ENCODE results near the gene AARSD1.
"Not testable (repeated sequence)": the region's sequence is repeated elsewhere in the genome, so short reads cannot be mapped to it uniquely, and the experiment has no call there.

AARSD1 gene

DNA sequence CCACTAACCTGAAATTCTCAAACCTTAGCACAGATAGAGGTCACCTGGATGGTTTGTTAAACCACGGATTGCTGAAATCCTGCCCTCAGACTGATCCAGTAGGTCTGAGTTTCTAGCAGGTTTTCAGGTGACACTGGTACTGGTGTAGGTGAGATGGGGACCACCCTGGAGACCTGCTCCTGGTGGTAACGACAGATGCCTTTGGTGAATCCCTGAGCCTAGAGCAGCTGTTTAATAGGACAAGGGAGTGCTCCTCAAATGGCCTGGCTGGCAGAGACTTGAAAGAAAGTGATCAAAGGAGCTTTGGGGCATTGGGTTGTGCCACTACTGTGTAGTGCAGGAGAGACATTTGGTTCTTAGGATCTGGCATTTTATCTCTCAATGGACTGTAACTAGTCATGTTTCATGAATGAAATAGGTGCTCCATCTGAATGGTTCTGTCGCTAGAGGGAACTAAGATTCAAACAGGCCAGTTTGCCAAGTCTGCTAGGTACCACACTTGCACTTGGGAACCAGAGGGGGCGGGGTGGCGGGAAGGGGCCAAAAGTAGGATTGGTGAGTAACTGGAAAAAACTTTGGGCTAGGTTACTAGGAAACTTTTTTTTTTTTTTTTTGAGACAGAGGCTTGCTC, 39.4 kb upstream of the AARSD1 start:
- CTCF ChIA-PET = interaction anchor here (0.6 kb wide), 1 partner anchor 630 kb away, joined by 3 read pairs; no protein-coding TSS in a partner anchor
- POLR2A ChIA-PET = interaction anchor here (1.5 kb wide), 1 partner anchor 122 kb away, joined by 5 read pairs; the partner anchor contains the start of gene BRCA1
- no peak for TF ChIP-seq FOXM1 (IDR thresholded peaks at IDR 0.05; ENCODE audit: borderline replicate concordance)
- 0 out of 2 replicates have a peak, but pooled peaks have one; percentile 4 for TF ChIP-seq ZNF384 (IDR thresholded peaks at IDR 0.05)
- no peak for TF ChIP-seq L3MBTL2 (conservative IDR thresholded peaks at IDR 0.05)
- TF ChIP-seq CTBP1 (IDR thresholded peaks at IDR 0.05; ENCODE audit: borderline replicate concordance) = no peak
- TF ChIP-seq, protein P1, sequence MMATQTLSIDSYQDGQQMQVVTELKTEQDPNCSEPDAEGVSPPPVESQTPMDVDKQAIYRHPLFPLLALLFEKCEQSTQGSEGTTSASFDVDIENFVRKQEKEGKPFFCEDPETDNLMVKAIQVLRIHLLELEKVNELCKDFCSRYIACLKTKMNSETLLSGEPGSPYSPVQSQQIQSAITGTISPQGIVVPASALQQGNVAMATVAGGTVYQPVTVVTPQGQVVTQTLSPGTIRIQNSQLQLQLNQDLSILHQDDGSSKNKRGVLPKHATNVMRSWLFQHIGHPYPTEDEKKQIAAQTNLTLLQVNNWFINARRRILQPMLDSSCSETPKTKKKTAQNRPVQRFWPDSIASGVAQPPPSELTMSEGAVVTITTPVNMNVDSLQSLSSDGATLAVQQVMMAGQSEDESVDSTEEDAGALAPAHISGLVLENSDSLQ (IDR thresholded peaks at IDR 0.05) = no peak
- no peak for DNase-seq (ENCODE audit: extremely low spot score)

DNA sequence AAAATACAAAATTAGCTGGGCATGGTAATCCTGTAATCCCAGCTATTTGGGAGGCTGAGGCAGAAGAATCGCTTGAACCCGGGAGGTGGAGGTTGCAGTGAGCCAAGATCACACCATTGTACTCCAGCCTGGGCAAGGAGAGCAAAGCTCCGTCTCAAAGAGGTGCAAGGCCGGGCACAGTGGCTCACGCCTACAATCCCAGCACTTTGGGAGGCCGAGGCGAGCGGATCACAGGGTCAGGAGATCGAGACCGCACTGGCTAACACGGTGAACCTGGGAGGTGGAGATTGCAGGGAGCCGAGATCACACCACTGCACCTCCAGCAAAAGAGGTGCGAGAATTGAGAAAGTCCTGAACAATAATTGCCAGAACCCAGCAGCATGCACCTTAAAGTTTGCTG, 36.6 kb upstream of the AARSD1 start:
- POLR2A ChIA-PET; CTCF ChIA-PET; DNase-seq (ENCODE audit: extremely low spot score): not testable (repeated sequence)

DNA sequence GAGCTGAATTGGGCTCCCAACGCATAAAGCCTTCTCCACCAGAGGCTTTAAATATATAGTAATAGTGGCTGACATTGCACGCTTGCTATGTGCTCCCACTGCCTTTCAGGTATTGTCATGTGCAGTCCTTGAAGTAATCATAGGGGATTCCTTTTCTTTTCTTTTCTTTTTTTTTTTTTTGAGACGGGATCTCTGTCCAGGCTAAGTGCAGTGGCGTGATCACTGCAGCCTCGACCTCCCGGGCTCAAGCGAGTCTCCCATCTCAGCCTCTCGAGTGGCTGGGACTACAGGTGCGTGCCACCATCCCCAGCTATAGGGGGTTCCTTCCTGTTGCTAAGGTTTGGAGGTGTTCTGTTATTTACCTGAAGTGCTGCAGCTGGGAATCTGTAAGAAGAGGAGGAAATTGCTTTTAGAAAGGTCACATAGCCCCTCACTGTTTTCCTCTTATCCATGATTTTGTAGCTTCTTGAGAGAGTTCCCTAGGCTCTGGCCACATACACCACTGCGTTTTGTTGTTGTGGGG, 34.8 kb upstream of the AARSD1 start:
- ChIA-PET POLR2A (interaction anchor here (0.6 to 3.6 kb wide), 18 partner anchors 8 to 485 kb away, joined by 3 to 50 read pairs (median 16); partner anchors contain the start of genes AARSD1, BECN1, DHX8 and IFI35), CTCF (interaction anchor here (1.5 kb wide), 1 partner anchor 36 kb away, joined by 3 read pairs; no protein-coding TSS in a partner anchor)
- no peak for TF ChIP-seq ELF4 (IDR thresholded peaks at IDR 0.05)
- TF ChIP-seq BHLHE40 (IDR thresholded peaks at IDR 0.05; ENCODE audit: borderline replicate concordance) = no peak
- no peak for TF ChIP-seq ARNT (IDR thresholded peaks at IDR 0.05)
- TF ChIP-seq LEF1 (IDR thresholded peaks at IDR 0.05; ENCODE audit: borderline replicate concordance) = no peak
- no peak for TF ChIP-seq SUZ12 (IDR thresholded peaks at IDR 0.05)
- no peak for TF ChIP-seq FOXA1 (IDR thresholded peaks at IDR 0.05)
- no peak for TF ChIP-seq FOXM1 (IDR thresholded peaks at IDR 0.05; ENCODE audit: borderline replicate concordance)
- TF ChIP-seq NFRKB (IDR thresholded peaks at IDR 0.05) = no peak
- DNase-seq (ENCODE audit: extremely low spot score) = no peak

- ChIA-PET POLR2A (interaction anchor here (0.5 to 3.6 kb wide), 62 partner anchors 8 to 697 kb away, joined by 3 to 50 read pairs (median 4); partner anchors contain the start of genes AARSD1, AOC3, ARL4D and BECN1), CTCF (interaction anchor here (0.6 to 2.9 kb wide), 13 partner anchors 10 to 174 kb away, joined by 3 to 21 read pairs (median 4); partner anchors contain the start of genes AARSD1, BECN1, PTGES3L and RUNDC1)
- DNase-seq (ENCODE audit: extremely low spot score) = peak; percentile 95
- TF ChIP-seq ELF4 (IDR thresholded peaks at IDR 0.05) (peak; percentile 96), BHLHE40 (IDR thresholded peaks at IDR 0.05; ENCODE audit: borderline replicate concordance) (no peak), L3MBTL2 (conservative IDR thresholded peaks at IDR 0.05) (peak; percentile 60), SUZ12 (IDR thresholded peaks at IDR 0.05) (no peak), LEF1 (IDR thresholded peaks at IDR 0.05; ENCODE audit: borderline replicate concordance) (no peak), CTBP1 (IDR thresholded peaks at IDR 0.05; ENCODE audit: borderline replicate concordance) (peak; percentile 77), NFRKB (IDR thresholded peaks at IDR 0.05) (peak; percentile 59; the same call in 1 of the 2 replicates), TARDBP (IDR thresholded peaks at IDR 0.05) (no peak), ZNF384 (IDR thresholded peaks at IDR 0.05) (peak; percentile 93), FOXM1 (IDR thresholded peaks at IDR 0.05; ENCODE audit: borderline replicate concordance) (no peak), SP1 (IDR thresholded peaks at IDR 0.05) (no peak), HDGF (IDR thresholded peaks at IDR 0.05; ENCODE audit: borderline replicate concordance) (no peak), ARNT (IDR thresholded peaks at IDR 0.05) (no peak), FOXA1 (IDR thresholded peaks at IDR 0.05) (no peak), FOXK2 (IDR thresholded peaks at IDR 0.05) (peak; percentile 92; the same call in 1 of the 2 replicates)
- TF ChIP-seq, protein P1 (IDR thresholded peaks at IDR 0.05) = peak; percentile 37; the same call in 1 of the 2 replicates
Observed at GRCh38 chr17:42997984-42998938, 34.0 kb upstream of the AARSD1 start, which contains the start of gene RPL27. Gene RPL27, plus strand, starts transcription at chr17:42998419. Its CDS starts 332 bp downstream, at chr17:42998751.

DNA sequence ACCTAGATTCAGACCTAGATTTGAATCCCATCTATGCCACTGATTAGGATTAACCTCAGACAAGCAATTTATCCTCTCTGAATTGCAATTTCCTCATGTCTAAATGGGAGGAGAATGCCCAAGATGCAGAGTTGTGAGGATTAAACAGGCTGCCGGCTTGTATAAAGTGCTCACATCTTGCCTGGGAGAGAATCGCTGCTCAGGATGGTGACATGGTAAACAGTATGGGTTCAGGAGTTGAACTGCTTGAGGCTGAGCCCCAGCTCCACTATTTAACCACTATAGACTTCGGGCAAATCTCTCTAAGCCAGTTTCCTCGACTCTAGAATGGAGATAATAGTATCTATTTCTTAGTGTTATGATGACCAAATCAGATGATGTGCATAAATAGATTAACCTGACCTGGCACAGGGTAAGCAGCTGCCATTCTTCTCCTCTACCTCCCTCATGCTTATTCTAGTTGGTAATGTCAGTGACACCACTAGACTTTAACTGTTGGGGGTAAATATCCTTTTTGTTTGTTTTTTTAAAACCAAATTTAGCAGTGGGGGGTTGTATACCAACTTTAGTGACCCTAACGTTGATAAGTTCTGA, 33.2 kb upstream of the AARSD1 start:
- TF ChIP-seq ARNT (IDR thresholded peaks at IDR 0.05) (no peak), NFRKB (IDR thresholded peaks at IDR 0.05) (no peak), FOXA1 (IDR thresholded peaks at IDR 0.05) (no peak), ZNF384 (IDR thresholded peaks at IDR 0.05) (no peak), ELF4 (IDR thresholded peaks at IDR 0.05) (no peak), CTBP1 (IDR thresholded peaks at IDR 0.05; ENCODE audit: borderline replicate concordance) (no peak), SUZ12 (IDR thresholded peaks at IDR 0.05) (no peak), HDGF (IDR thresholded peaks at IDR 0.05; ENCODE audit: borderline replicate concordance) (no peak), L3MBTL2 (conservative IDR thresholded peaks at IDR 0.05) (no peak; the same call in 1 of the 2 replicates), SP1 (IDR thresholded peaks at IDR 0.05) (no peak), FOXM1 (IDR thresholded peaks at IDR 0.05; ENCODE audit: borderline replicate concordance) (no peak; the same call in 1 of the 2 replicates), BHLHE40 (IDR thresholded peaks at IDR 0.05; ENCODE audit: borderline replicate concordance) (no peak), LEF1 (IDR thresholded peaks at IDR 0.05; ENCODE audit: borderline replicate concordance) (no peak), FOXK2 (IDR thresholded peaks at IDR 0.05) (no peak)
- TF ChIP-seq, protein P1 (IDR thresholded peaks at IDR 0.05) = no peak
- CTCF ChIA-PET = interaction anchor here (0.8 to 2.9 kb wide), 12 partner anchors 10 to 173 kb away, joined by 3 to 21 read pairs (median 4); partner anchors contain the start of genes AARSD1, BECN1, PTGES3L and RUNDC1
- DNase-seq (ENCODE audit: extremely low spot score) = no peak
- POLR2A ChIA-PET = interaction anchor here (0.5 to 3.6 kb wide), 61 partner anchors 9 to 698 kb away, joined by 3 to 50 read pairs (median 4); partner anchors contain the start of genes AARSD1, AOC3, ARL4D and BECN1

DNA sequence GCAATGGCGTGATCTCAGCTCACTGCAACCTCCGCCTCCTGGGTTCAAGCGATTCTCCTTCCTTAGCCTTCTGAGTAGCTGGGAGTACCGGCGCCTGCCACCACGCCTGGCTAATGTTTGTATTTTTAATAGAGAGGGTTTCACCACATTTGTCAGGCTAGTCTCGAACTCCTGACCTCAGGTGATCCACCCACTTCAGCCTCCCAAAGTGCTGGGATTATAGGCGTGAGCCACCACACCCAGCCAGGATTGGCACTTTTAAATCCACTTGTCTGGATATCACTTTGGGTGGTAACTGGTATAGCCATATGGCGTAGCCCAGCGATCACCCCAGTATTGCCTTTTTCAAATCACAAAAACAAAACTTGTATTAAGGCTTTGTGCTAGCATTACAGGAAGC, 29.7 kb upstream of the AARSD1 start:
- DNase-seq (ENCODE audit: extremely low spot score); CTCF ChIA-PET; POLR2A ChIA-PET: not testable (repeated sequence)
